ENCODE measurements around the gene MEF2C. TPM values are rescaled to one million over a fixed set of nuclear protein-coding genes. Genes with fewer than 3 reads are reported as not detected.
"Not testable (repeated sequence)": the region's sequence is repeated elsewhere in the genome, so short reads cannot be mapped to it uniquely, and the experiment has no call there.

Gene MEF2C
- total RNA-seq, 2 donors from 2014 or later: 0.09 to 0.27 TPM

DNA sequence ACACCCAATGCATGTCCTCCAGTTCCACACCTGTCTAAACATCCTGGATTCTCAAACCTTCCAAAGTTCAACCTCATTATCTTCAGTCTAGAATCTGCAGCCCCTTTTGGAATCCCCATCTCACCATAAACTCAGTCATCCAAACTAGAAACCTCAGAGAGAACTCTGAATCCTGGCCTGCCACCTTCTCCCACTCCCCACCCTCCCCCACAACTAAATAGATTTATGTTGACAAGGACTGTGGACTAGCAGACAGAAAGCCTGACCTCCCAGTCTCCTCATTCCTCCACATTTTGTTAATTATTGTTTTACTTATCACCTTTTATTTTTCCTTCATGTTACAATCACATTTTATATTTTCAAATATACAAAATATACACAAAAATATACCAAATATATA is 76.6 kb downstream of the MEF2C start:
- DNase-seq (ENCODE audit: low spot score in 2 of 2): no peak
- Mint-ChIP-seq H3K9me3 (no peaks in the 10 kb centered on the region), H3K36me3 (no peaks in the 10 kb centered on the region), H3K27ac (no peak overlapping the region)
- ATAC-seq: no peak

DNA sequence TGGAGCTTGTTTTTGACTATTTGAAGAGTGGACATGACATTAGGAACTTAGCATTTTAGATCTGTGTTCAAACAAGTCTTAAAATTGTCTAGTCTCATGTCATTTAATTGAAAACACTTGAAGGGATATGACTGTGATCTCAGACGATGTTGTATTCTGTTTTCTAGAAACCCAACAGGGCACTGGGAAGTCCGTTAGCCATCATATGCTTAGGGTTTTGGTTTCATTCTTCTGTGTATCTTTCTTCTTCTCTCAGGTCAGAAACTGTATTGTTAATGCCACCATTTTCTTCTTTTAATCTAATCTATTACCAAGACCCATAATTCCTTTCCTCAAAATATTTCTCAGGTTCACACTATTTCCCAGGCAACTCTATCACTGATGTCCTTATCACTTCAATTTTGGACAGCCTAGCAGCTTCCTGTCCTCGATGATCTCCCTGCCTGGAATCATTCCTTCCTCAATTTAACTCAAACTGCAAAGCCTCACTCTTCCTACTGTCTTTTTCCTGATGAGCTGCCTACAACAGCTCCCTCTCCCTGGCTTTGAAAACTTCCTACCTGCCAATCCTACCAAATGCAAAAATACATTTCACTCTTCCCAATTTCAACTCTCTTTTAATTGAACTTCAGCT is 77.7 kb downstream of the MEF2C start:
- DNase-seq (ENCODE audit: low spot score in 2 of 2) (no peak), ATAC-seq (no peak)
- H3K9me3 Mint-ChIP-seq: no peaks in the 10 kb centered on the region
- no peak overlapping the region for H3K27ac Mint-ChIP-seq
- H3K36me3 Mint-ChIP-seq: no peaks in the 10 kb centered on the region

DNA sequence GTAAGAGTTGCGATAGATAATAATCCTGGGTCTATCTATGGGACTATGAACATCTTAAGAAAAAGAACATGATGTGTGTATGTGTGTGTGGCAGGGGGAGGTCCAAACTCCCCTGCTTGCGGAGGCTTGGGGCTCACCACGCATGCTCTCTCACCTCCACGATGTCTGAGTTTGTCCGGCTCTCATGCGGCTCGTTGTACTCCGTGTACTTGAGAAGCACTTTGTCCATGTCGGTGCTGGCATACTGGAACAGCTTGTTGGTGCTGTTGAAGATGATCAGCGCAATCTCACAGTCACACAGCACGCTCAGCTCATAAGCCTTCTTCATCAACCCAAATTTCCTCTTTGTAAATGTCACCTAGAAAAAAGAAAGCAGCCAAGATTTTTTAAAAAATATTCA is 78.5 kb downstream of the MEF2C start:
- Mint-ChIP-seq H3K9me3 (no peaks in the 10 kb centered on the region), H3K36me3 (no peaks in the 10 kb centered on the region), H3K27ac (no peak overlapping the region)
- ATAC-seq (no peak), DNase-seq (ENCODE audit: low spot score in 2 of 2) (no peak)

DNA sequence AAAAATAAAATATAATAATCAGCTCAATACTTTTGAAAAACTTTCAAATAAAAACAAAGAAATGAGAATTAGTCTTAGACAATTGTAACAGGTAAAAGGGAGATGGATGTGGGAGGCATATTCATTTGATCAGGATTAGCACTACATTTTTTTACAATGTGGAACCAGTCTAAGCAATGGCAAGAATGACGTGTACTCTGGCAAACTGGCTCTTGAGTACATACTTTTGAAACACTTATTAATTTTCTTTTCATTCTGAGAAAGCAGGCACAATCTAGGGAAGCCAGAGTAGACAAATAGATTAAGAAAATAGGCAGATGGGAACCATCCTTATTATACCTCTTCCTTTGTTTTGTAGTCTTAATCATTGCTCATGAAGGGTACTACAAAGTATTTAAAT is 79.7 kb downstream of the MEF2C start:
- DNase-seq (ENCODE audit: low spot score in 2 of 2) (no peak), ATAC-seq (no peak)
- Mint-ChIP-seq H3K27ac (no peak overlapping the region), H3K36me3 (no peaks in the 10 kb centered on the region), H3K9me3 (peaks cover 1 to 2% of the 10 kb centered on the region in 2 donors)

DNA sequence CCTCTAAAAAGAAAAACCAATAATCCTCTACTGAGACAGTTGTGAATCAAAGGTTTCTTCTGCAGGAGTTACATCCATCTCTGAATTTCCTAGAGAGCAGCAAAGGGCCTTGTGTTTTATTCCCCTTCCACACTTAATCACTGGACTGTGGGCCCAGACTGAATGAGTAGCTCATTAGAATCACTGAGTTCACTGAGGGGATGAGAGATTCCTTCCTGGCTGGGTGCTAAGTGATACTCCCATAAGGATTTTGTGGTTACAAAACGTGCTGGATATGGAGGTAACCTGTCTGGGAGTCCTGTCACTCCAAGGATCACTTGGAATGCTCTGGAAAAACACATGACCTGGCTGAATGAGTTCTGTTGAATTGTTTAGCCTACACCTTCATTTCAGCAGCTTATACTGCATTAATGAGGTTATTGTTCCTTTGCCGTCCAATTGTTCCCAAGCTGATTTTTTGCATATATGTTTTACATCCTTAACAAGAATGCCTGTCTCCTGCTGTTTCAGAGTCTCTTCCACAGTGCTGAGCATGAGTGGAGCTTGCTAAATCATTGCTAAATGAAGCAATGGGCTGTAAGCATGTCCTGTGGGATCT is 82.9 kb downstream of the MEF2C start:
- Mint-ChIP-seq H3K27ac (no peak overlapping the region), H3K9me3 (peaks cover 8 to 9% of the 10 kb centered on the region in 2 donors), H3K36me3 (no peaks in the 10 kb centered on the region)
- DNase-seq (ENCODE audit: low spot score in 2 of 2) (no peak), ATAC-seq (no peak)

DNA sequence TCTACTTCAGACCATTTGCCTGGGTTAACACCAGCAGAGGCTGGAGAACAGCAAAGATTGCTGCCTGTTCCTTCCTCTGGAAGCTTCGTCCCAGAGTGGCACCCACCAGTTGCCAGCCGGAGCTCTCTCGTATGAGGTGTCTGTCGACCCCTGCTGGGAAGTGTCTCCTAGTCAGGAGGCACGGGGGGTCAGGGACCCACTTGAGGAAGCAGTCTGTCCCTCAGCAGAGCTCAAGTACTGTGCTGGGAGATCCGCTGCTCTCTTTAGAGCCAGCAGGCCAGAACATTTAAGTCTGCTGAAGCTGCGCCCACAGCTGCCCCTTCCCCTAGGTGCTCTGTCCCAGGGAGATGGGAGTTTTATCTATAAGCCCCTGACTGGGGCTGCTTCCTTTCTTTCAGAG is 84.1 kb downstream of the MEF2C start:
- ATAC-seq; DNase-seq (ENCODE audit: low spot score in 2 of 2); H3K27ac Mint-ChIP-seq; H3K36me3 Mint-ChIP-seq: not testable (repeated sequence)
- H3K9me3 Mint-ChIP-seq: peaks cover 8 to 10% of the 10 kb centered on the region in 2 donors

DNA sequence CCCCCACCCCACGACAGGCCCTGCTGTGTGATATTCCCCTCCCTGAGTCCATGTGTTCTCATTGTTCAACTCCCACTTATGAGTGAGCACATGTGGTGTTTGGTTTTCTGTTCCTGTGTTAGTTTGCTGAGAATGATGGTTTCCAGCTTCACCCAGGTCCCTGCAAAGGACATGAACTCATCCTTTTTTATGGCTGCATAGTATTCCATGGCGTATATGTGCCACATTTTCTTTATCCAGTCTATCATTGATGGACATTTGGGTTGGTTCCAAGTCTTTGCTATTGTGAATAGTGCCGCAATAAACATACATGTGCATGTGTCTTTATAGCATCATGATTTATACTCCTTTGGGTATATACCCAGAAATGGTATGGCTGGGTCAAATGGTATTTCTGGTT is 89.2 kb downstream of the MEF2C start:
- not testable (repeated sequence) for H3K36me3 Mint-ChIP-seq; DNase-seq (ENCODE audit: low spot score in 2 of 2); H3K27ac Mint-ChIP-seq; ATAC-seq
- H3K9me3 Mint-ChIP-seq: peaks cover 8 to 10% of the 10 kb centered on the region in 2 donors

DNA sequence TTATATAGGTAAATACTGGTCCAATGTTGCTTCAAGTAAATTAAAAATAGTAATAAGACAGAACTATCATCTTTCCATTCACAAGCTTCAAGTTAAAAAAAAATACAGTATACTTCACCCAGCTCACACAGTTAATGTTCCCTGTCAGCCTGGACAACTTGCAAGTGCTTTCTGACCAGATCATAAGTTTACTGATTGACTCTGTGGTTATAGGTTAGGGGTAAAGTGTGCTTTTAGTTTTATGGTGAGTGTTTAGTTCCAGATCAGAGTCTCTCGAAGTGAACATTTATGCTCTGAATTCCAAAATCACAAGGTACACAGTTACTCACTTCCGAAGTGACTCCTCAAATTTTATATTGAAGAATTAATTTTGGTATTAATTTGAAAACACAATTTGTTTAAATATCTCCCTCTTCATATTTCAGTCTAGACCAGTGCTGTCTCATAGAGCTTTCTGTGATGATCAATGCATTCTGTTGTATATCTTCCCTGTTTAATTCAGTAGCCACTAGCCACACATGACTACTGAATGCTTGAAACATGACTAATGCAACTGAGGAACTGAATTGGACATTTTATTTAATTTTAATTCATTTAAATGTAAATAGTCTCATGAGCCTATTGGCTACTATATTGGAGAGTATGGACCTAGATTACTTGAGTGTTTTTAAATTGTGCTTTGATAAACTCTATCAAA is 90.7 kb downstream of the MEF2C start:
- ATAC-seq: no peak
- DNase-seq (ENCODE audit: low spot score in 2 of 2): no peak
- no peak overlapping the region for H3K27ac Mint-ChIP-seq
- no peaks in the 10 kb centered on the region for H3K36me3 Mint-ChIP-seq
- H3K9me3 Mint-ChIP-seq: peaks cover 4 to 6% of the 10 kb centered on the region in 2 donors

DNA sequence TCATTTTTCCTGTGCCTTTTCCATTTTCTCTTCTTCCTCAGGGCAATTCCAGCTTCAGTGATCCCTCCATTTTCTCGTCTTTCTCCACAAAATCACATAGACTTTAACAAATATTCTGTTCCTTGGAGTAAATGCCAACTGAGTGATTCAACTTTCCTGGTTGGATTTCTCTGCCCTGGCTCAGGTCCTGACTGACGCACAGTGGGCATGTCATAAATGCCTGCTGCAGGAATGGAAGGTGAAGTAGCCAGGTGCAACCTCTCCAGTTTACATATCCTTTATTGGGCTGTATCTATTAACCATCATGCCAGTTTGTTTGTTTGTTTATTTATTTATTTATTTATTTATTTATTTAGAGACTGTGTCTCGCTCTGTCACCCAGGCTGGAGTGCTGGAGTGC is 95.1 kb downstream of the MEF2C start:
- Mint-ChIP-seq H3K9me3 (no peaks in the 10 kb centered on the region), H3K27ac (no peak overlapping the region), H3K36me3 (no peaks in the 10 kb centered on the region)
- ATAC-seq: no peak
- no peak for DNase-seq (ENCODE audit: low spot score in 2 of 2)

DNA sequence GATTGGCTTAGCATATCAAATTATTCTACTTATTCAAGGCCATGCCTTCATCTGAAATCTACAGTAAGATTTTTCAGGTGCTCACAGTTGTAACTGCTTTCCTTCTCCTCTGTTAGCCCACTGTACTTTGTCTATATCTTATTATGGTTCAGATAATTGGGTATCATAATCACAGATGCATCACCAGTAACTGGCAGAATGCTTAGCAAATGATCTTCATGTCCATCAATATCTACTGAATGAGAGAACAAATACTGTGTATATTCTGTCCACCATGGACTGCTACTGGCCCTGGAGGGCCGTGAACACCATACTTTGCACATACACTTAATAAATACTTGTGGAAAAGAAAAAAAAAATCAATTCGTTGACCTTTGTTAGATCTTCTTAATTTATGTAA is 96.2 kb downstream of the MEF2C start:
- Mint-ChIP-seq H3K36me3 (no peaks in the 10 kb centered on the region), H3K27ac (no peak overlapping the region), H3K9me3 (no peaks in the 10 kb centered on the region)
- ATAC-seq (no peak), DNase-seq (ENCODE audit: low spot score in 2 of 2) (no peak)

DNA sequence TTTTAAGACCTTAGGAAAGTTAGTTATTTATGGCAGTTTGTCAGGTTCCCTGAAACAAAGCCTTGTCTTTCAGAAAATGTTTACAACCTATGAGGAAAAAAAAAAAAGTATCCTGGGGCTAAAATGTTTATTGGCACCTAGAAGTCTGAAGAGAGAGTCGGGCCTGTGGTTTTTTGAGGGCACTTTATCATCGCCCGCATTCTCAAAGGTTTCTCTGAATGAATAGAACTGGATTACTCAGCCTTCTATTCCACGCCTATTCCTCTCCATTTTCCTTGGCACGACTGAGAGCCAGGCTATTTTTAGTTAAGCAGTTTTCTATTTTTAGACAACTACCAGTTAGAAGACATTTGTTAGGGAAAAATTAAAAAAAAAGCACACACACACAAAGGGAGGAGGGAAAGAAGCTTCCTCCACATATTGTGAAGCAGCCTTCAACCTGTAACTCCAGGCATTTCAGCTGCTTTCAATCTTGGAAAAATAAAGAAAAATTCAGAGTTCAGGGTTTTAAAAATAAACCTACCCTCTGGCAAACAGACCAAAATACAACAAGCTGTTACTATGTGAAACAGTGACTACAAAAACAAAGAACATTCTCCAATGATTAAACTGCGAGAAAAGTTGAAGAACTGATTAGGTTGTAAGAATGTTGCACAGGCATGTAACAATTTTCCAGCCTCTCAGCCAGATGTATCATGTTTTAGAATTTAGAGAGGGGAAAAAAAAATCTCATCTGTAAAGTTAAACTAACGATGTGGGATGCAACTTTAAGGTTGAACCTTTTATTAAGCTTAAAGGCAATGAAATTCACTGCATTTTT is 97.0 kb downstream of the MEF2C start:
- DNase-seq (ENCODE audit: low spot score in 2 of 2) (peak in 1 of 2 donors; percentile 12), ATAC-seq (peak; percentile 88 to 93)
- H3K36me3 Mint-ChIP-seq: no peaks in the 10 kb centered on the region
- no peaks in the 10 kb centered on the region for H3K9me3 Mint-ChIP-seq
- H3K27ac Mint-ChIP-seq: no peak overlapping the region

DNA sequence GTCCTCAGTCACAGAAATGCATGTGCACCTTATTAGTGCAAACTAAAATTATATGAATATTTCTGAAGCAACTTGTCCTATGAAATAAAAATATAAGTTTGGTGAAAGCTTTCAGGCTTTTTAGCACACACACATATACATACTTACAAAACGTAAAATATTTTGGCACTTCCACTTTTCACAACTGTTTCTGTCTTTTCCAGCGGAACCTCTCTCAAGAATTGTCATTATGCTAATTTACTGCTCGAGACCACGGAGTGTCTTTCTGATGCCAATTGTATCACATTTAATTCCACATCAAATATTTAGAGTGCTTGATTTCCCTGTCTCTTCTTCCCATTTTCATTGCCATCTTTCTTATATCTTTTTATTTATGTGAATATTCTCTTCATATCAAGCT is 100.4 kb downstream of the MEF2C start:
- ATAC-seq: no peak
- no peak for DNase-seq (ENCODE audit: low spot score in 2 of 2)
- Mint-ChIP-seq H3K27ac (no peak overlapping the region), H3K9me3 (no peaks in the 10 kb centered on the region), H3K36me3 (no peaks in the 10 kb centered on the region)

DNA sequence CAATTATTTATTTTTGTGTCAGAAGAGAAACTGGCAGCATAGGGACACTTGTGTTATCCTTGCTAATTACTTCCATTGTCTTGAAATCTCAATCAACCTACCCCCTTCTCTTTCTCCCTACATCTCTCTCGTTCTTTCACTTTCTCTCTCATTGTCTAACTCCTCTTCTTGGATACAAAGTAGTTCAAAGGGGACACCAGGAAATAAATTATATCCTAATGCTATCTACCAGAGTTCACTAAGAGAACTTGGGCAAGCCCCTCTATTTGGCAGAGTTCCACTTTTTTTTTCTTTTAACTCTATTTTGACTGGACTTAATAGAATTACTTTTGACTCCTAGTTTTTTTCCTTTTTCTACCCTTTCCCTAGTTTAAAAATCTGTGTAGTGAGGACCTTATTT is 102.2 kb downstream of the MEF2C start:
- ATAC-seq: no peak
- Mint-ChIP-seq H3K9me3 (no peaks in the 10 kb centered on the region), H3K36me3 (no peaks in the 10 kb centered on the region), H3K27ac (no peak overlapping the region)
- DNase-seq (ENCODE audit: low spot score in 2 of 2): no peak

DNA sequence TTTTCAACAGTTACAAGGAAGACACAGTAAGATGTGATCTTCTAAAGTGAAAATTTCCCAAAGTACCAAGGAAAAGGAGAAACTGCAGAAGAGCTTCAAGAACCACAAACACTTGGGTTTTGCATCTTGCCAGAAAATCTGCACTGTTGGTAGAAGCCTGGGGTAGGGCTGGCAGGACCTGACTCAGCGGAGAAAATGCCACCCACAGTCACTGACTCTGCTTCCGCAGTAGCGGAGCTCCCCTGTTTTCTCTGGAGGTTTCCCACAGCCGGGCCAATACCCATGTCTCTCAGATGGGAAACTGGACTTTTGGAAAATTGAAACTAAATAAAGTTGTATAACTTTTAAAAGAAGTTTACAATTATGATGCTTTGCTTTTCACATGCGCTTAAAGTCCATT is 104.2 kb downstream of the MEF2C start:
- ATAC-seq (no peak), DNase-seq (ENCODE audit: low spot score in 2 of 2) (no peak)
- Mint-ChIP-seq H3K36me3 (no peaks in the 10 kb centered on the region), H3K27ac (no peak overlapping the region), H3K9me3 (no peaks in the 10 kb centered on the region)

DNA sequence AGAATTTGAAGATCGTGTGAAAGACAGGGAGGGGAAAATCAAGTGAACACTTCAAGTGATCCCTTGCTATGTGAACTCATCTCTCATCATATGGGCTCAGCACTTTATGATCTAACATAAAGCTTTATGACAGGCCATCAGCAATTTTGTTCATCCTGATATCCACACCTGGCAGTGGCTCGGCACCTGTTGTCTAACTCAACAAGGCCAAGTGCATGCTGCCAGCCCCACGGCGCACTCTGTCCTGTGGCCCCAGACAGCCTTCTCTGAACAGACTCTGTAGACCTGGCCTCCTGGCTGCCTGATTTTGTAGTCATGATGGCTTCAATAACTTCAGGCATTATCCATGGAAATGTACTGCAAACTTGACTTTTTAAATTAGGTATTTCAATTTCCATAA is 106.3 kb downstream of the MEF2C start:
- ATAC-seq (no peak), DNase-seq (ENCODE audit: low spot score in 2 of 2) (no peak)
- Mint-ChIP-seq H3K9me3 (no peaks in the 10 kb centered on the region), H3K27ac (no peak overlapping the region), H3K36me3 (no peaks in the 10 kb centered on the region)

DNA sequence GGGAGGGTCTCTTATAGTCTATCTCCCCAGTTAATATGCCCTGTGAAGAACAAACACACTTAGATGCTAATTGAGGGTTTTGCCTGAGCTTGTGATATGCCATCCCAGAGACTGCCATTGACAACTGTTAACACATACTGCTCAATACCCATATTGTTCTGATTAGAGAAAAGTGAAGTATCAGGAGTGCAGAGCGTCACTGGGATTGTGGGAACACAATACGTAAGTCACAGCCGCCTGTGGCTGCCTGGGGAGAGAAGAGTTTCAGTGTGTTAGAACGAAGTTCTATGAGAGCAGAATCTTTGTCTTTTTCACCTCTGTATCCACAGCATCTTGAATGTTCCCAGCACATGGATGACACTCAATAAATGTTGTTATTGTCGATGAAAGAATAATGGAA is 110.2 kb downstream of the MEF2C start:
- no peak for DNase-seq (ENCODE audit: low spot score in 2 of 2)
- no peak for ATAC-seq
- no peak overlapping the region for H3K27ac Mint-ChIP-seq
- peaks cover 0 to 10% of the 10 kb centered on the region in 2 donors for H3K9me3 Mint-ChIP-seq
- no peaks in the 10 kb centered on the region for H3K36me3 Mint-ChIP-seq

DNA sequence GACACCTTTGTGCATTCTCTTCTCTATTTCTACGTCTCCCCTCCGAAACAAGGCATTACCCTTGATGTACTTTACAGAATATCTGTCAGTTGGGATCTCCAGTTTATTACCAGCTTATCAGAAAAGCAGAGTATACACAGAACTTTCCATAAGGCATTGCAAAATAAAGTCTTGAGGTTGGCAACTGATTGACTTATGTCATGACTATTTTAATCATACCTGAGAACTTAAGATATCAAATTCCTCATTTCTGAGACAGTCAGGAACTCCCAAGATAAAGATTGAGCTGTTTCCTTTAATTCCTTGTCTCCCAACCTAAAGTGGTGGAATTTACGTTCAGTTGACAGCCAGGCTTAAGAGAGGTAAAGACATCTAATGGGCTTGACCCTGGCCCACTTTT is 110.9 kb downstream of the MEF2C start:
- DNase-seq (ENCODE audit: low spot score in 2 of 2) (no peak), ATAC-seq (no peak)
- H3K27ac Mint-ChIP-seq: no peak overlapping the region
- H3K36me3 Mint-ChIP-seq: no peaks in the 10 kb centered on the region
- peaks cover 0 to 10% of the 10 kb centered on the region in 2 donors for H3K9me3 Mint-ChIP-seq

Measured in activated naive CD4-positive, alpha-beta T cell treated with anti-CD3 and anti-CD28 coated beads, Interleukin-2, amount 50 U/mL, for 72 hours (primary cell).